Measurements from ENCODE around the gene ATOH7.
"Not testable (repeated sequence)": the region's sequence is repeated elsewhere in the genome, so short reads cannot be mapped to it uniquely, and the experiment has no call there.

The ATOH7 gene

DNA sequence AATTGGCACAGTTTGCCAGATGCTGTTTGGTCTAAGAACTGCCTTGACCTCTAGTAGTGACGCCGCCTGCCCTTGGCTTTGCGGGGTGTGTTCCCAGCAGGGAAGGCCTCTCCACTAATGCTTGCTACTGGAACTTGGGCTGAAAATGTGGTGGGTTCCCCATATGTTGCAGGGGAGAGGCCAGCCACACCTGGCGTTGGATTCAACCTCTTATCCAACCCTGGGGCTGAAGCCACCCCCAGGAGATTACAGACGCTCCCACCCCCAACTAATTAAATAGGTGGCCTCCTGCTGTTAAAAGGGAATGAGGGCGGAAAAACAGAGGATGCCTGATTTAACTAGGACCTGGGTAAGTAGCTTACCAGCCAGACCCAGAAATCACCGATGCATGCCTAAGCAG lies 19.2 kb upstream of the ATOH7 start:
- TF ChIP-seq, protein P1, sequence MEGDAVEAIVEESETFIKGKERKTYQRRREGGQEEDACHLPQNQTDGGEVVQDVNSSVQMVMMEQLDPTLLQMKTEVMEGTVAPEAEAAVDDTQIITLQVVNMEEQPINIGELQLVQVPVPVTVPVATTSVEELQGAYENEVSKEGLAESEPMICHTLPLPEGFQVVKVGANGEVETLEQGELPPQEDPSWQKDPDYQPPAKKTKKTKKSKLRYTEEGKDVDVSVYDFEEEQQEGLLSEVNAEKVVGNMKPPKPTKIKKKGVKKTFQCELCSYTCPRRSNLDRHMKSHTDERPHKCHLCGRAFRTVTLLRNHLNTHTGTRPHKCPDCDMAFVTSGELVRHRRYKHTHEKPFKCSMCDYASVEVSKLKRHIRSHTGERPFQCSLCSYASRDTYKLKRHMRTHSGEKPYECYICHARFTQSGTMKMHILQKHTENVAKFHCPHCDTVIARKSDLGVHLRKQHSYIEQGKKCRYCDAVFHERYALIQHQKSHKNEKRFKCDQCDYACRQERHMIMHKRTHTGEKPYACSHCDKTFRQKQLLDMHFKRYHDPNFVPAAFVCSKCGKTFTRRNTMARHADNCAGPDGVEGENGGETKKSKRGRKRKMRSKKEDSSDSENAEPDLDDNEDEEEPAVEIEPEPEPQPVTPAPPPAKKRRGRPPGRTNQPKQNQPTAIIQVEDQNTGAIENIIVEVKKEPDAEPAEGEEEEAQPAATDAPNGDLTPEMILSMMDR (conservative IDR thresholded peaks at IDR 0.05; ENCODE audit: low read depth): no peak
- no peak for DNase-seq (ENCODE audit: low spot score)
- H3K27ac ChIP-seq: no peak overlapping the region
- ChIA-PET POLR2A (ENCODE audit: low non-redundant PET) (no interaction called here), CTCF (interaction anchor here (0.6 kb wide), 1 partner anchor 156 kb away, joined by 3 read pairs; the partner anchor contains the start of gene RUFY2)

DNA sequence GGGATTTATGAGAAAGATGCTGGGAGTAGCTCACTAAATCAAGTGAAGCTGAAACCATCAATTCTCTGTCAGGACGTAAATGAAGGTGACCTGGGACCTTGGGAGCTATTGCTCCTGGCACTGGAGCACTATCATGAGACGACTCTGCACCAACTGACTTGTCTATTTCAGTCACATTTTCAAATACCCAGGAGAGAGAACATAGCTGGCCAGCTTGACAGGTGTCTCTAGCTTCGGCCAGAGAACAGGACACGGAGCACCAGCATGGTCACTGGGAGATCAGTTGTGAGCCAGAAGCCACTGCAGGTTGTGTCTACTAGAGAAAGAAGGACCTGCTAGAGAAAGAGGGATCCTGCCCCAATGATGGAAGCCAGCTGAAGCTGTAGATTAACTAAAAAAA lies 17.4 kb upstream of the ATOH7 start:
- H3K27ac ChIP-seq: no peak overlapping the region
- DNase-seq (ENCODE audit: low spot score): no peak
- POLR2A ChIA-PET (ENCODE audit: low non-redundant PET): no interaction called here
- TF ChIP-seq, protein P1 (conservative IDR thresholded peaks at IDR 0.05; ENCODE audit: low read depth): no peak
- CTCF ChIA-PET: interaction anchor here (0.5 to 1.0 kb wide), 2 partner anchors 18 to 49 kb away, joined by 3 read pairs; no protein-coding TSS in a partner anchor

DNA sequence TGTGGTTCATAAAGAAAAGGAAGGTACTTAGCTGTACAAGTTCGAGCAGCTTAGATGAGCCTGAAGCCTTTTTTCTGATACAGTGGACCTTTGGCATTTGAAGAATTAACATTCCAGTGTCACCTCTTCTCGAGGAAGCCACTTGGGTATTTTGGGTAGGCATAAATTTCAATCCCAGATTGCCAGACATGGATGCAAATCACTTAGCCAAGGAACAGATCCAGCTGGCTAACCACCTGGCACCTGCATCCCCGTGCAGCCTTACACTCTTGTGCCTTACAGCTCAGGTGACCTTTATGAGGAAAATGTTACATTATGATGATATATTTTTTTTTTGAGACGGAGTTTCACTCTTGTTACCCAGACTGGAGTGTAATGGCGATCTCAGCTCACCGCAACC lies 16.0 kb upstream of the ATOH7 start:
- no peak overlapping the region for H3K27ac ChIP-seq
- TF ChIP-seq, protein P1 (conservative IDR thresholded peaks at IDR 0.05; ENCODE audit: low read depth): no peak
- CTCF ChIA-PET: interaction anchor here (0.6 to 0.9 kb wide), 2 partner anchors 8 to 35 kb away, joined by 3 to 7 read pairs; no protein-coding TSS in a partner anchor
- no peak for DNase-seq (ENCODE audit: low spot score)
- POLR2A ChIA-PET (ENCODE audit: low non-redundant PET): no interaction called here

DNA sequence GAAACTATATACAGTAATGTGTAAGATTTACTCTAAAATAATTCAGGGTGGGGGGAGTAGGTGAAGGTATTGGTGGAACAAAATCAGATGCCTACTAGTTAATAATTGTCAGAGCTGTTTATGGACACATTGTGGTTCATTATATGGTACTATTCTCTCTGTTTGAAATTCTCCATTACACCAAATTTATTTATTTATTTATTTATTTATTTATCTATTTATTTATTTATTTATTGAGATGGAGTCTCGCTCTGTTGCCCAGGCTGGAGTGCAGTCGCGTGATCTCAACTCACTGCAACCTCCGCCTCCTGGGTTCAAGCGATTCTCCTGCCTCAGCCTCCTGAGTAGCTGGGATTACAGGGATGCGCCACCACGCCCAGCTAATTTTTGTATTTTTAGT lies 14.5 kb upstream of the ATOH7 start:
- POLR2A ChIA-PET (ENCODE audit: low non-redundant PET); H3K27ac ChIP-seq; DNase-seq (ENCODE audit: low spot score): not testable (repeated sequence)
- CTCF ChIA-PET: interaction anchor here (0.6 kb wide), 1 partner anchor 86 kb away, joined by 3 read pairs; no protein-coding TSS in a partner anchor

DNA sequence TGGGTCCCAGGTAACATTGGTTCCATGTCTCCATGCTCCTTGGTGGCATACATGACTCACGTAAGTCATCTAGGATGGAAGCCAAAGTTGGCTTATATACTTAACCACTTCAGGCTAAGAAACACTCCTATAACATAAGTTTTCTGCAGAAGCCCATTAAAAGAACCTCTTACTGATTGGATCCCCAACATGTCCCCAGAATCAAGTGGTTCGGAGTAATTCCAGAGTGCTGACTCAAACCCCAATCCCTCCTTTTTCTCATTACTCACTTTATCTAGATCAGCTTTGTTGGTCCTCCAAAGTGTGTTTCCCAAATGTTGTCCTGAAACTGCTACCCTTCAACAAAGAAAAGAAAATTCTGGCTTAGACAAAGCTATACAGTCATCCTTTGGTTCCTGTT lies 10.1 kb upstream of the ATOH7 start:
- POLR2A ChIA-PET (ENCODE audit: low non-redundant PET): no interaction called here
- TF ChIP-seq, protein P1 (conservative IDR thresholded peaks at IDR 0.05; ENCODE audit: low read depth): no peak
- no peak for DNase-seq (ENCODE audit: low spot score)
- no peak overlapping the region for H3K27ac ChIP-seq
- CTCF ChIA-PET: no interaction called here

DNA sequence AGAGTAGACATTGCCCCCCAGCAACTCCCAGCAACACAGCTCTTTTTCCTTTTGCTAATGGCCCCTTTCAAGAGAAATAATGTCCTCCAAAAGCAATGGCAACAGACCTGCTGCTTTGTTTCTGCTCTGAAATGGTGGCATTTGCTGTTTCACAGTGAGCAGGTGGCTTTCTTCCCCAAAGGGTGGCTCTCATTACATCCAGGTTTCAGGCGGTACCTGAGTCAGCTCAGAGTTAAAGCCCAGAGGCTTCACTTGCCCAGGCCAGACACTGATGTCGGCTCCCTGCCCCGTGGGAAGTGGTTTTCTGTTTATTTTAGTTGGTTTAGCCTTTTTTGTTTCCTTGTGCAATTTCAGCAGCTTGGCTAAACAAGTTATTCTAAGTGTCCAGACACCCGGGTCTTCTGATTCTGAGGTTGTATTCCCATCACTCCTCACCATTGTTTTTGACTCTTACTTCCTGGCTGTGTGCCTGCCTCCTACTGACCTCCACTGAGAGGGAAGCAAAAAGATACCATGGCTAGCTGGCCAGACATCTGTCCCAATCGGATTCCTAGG lies 7.8 kb upstream of the ATOH7 start:
- no peak for DNase-seq (ENCODE audit: low spot score)
- no peak overlapping the region for H3K27ac ChIP-seq
- POLR2A ChIA-PET (ENCODE audit: low non-redundant PET): no interaction called here
- TF ChIP-seq, protein P1 (conservative IDR thresholded peaks at IDR 0.05; ENCODE audit: low read depth): no peak
- CTCF ChIA-PET: no interaction called here

DNA sequence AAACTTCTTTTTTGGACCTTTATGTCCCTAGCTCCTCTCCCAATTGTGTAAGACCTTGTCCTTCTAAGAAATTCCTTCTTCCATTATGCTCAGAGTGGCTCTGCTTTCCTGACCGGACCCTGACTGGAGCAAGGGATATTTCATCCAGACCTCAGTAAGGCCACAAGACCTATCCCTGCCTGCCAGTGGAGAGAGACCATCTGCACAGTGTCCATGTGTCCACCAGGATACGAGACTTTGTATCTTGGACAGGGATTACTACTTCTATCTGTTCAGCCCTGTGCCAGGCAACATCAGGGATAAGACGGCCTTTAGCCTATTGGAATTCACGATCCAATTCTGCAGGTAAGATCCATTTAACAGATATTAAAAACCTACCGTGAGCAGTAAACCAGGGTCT lies 7.2 kb upstream of the ATOH7 start:
- CTCF ChIA-PET: no interaction called here
- DNase-seq (ENCODE audit: low spot score): no peak
- POLR2A ChIA-PET (ENCODE audit: low non-redundant PET): no interaction called here
- TF ChIP-seq, protein P1 (conservative IDR thresholded peaks at IDR 0.05; ENCODE audit: low read depth): no peak
- no peak overlapping the region for H3K27ac ChIP-seq

Data from RWPE1 (cell line).